ENCODE data around the gene QRSL1.
"Not testable (repeated sequence)": the region's sequence is repeated elsewhere in the genome, so short reads cannot be mapped to it uniquely, and the experiment has no call there.

QRSL1 gene, protein sequence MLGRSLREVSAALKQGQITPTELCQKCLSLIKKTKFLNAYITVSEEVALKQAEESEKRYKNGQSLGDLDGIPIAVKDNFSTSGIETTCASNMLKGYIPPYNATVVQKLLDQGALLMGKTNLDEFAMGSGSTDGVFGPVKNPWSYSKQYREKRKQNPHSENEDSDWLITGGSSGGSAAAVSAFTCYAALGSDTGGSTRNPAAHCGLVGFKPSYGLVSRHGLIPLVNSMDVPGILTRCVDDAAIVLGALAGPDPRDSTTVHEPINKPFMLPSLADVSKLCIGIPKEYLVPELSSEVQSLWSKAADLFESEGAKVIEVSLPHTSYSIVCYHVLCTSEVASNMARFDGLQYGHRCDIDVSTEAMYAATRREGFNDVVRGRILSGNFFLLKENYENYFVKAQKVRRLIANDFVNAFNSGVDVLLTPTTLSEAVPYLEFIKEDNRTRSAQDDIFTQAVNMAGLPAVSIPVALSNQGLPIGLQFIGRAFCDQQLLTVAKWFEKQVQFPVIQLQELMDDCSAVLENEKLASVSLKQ

GRCh38 chr6:106629103-106629858 is at the start of gene QRSL1, which contains the start of gene RTN4IP1:
Gene QRSL1, plus strand, starts transcription at chr6:106629578. Its CDS starts 104 bp downstream, at chr6:106629682.
Gene RTN4IP1, minus strand, starts transcription at chr6:106629498. Its CDS starts 477 bp downstream, at chr6:106629021.
- H3K4me3 ChIP-seq (ENCODE audit: low read length) = peak within 1 kb of the TSS; percentile 91
- H3K27ac ChIP-seq (ENCODE audit: low read depth, low read length) = peak within 1 kb of the TSS; percentile 92
- H3K4me2 ChIP-seq (ENCODE audit: low read length) = peak within 1 kb of the TSS; percentile 81
- peaks cover 31% of the 10 kb centered on the region for H3K36me3 ChIP-seq (ENCODE audit: control insufficient read depth, low read length)
- H3K79me2 ChIP-seq (ENCODE audit: control insufficient read depth, low read length) = peaks cover 91% of the 10 kb centered on the region
- no peaks in the 10 kb centered on the region for H3K9me3 ChIP-seq (ENCODE audit: control insufficient read depth, insufficient read depth, low read length)
- no peaks in the 10 kb centered on the region for H4K20me1 ChIP-seq (ENCODE audit: control insufficient read depth, insufficient read depth, low read depth, low read length)
- no peaks in the 10 kb centered on the region for H3K9me2 ChIP-seq (replicated peaks; ENCODE audit: control insufficient read depth, low read length)
- peaks cover 57% of the 10 kb centered on the region for H3K4me1 ChIP-seq (ENCODE audit: control insufficient read depth, low read length)
- no peak for TF ChIP-seq EZH2phosphoT487 (IDR thresholded peaks at IDR 0.05; ENCODE audit: borderline replicate concordance, low read length)
- TF ChIP-seq, protein P1, sequence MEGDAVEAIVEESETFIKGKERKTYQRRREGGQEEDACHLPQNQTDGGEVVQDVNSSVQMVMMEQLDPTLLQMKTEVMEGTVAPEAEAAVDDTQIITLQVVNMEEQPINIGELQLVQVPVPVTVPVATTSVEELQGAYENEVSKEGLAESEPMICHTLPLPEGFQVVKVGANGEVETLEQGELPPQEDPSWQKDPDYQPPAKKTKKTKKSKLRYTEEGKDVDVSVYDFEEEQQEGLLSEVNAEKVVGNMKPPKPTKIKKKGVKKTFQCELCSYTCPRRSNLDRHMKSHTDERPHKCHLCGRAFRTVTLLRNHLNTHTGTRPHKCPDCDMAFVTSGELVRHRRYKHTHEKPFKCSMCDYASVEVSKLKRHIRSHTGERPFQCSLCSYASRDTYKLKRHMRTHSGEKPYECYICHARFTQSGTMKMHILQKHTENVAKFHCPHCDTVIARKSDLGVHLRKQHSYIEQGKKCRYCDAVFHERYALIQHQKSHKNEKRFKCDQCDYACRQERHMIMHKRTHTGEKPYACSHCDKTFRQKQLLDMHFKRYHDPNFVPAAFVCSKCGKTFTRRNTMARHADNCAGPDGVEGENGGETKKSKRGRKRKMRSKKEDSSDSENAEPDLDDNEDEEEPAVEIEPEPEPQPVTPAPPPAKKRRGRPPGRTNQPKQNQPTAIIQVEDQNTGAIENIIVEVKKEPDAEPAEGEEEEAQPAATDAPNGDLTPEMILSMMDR (IDR thresholded peaks at IDR 0.05; ENCODE audit: low read depth, low read length, poor library complexity, severe bottlenecking) = no peak
- no peaks in the 10 kb centered on the region for H3K27me3 ChIP-seq (ENCODE audit: control insufficient read depth, low read length)
- H3F3A ChIP-seq (ENCODE audit: control insufficient read depth, insufficient read depth) = peaks cover 17% of the 10 kb centered on the region

GRCh38 chr6:106581468-106581867 is 47.9 kb upstream of the QRSL1 start:
- Histone ChIP-seq H3K9me3 (ENCODE audit: control insufficient read depth, insufficient read depth, low read length) (no peaks in the 10 kb centered on the region), H3K79me2 (ENCODE audit: control insufficient read depth, low read length) (no peaks in the 10 kb centered on the region), H3K4me1 (ENCODE audit: control insufficient read depth, low read length) (no peaks in the 10 kb centered on the region), H3K27me3 (ENCODE audit: control insufficient read depth, low read length) (no peaks in the 10 kb centered on the region), H3K36me3 (ENCODE audit: control insufficient read depth, low read length) (peaks cover 34% of the 10 kb centered on the region; the same call in 1 of the 2 replicates), H3K4me2 (ENCODE audit: low read length) (no peak overlapping the region), H3K4me3 (ENCODE audit: low read length) (no peak overlapping the region), H3F3A (ENCODE audit: control insufficient read depth, insufficient read depth) (no peaks in the 10 kb centered on the region), H3K27ac (ENCODE audit: low read depth, low read length) (no peak overlapping the region), H4K20me1 (ENCODE audit: control insufficient read depth, insufficient read depth, low read depth, low read length) (no peaks in the 10 kb centered on the region), H3K9me2 (replicated peaks; ENCODE audit: control insufficient read depth, low read length) (no peaks in the 10 kb centered on the region)
- no peak for TF ChIP-seq EZH2phosphoT487 (IDR thresholded peaks at IDR 0.05; ENCODE audit: borderline replicate concordance, low read length)
- TF ChIP-seq, protein P1 (IDR thresholded peaks at IDR 0.05; ENCODE audit: low read depth, low read length, poor library complexity, severe bottlenecking) = no peak

DNA sequence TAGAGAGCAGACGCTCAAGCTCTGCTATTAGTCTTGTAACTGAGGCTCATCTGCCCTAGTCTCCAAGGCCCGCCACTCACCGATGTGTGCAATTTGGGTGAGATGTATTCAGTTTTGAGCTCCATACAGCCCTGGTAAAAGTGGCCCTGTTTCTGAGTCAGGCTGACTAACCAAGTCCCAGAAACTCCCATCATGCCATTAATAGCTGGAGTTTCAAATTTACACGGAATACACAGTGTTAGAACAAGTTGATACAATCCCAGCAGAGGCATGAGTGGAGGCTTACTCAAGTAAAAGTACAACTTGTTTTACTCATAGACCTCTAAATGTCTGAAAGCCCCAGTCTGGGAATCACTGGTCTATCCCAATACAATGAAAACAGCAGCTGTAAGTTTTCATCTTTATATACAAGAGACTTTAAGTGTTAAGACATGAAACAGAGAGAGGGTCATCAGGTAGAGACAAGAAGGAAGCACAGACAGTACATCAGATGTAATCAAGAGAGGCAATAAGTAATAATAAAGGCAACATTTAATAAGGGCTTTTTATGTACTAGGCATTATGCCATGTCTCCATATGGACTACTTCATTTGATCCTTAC is 42.5 kb upstream of the QRSL1 start:
- H3K79me2 ChIP-seq (ENCODE audit: control insufficient read depth, low read length) = no peaks in the 10 kb centered on the region
- TF ChIP-seq, protein P1 (IDR thresholded peaks at IDR 0.05; ENCODE audit: low read depth, low read length, poor library complexity, severe bottlenecking) = no peak
- no peak for TF ChIP-seq EZH2phosphoT487 (IDR thresholded peaks at IDR 0.05; ENCODE audit: borderline replicate concordance, low read length)
- no peak overlapping the region for H3K27ac ChIP-seq (ENCODE audit: low read depth, low read length)
- H3K4me2 ChIP-seq (ENCODE audit: low read length) = no peak overlapping the region
- H3K9me3 ChIP-seq (ENCODE audit: control insufficient read depth, insufficient read depth, low read length) = no peaks in the 10 kb centered on the region
- no peaks in the 10 kb centered on the region for H3K27me3 ChIP-seq (ENCODE audit: control insufficient read depth, low read length)
- H3K36me3 ChIP-seq (ENCODE audit: control insufficient read depth, low read length) = peaks cover 52% of the 10 kb centered on the region
- H3K9me2 ChIP-seq (replicated peaks; ENCODE audit: control insufficient read depth, low read length) = no peaks in the 10 kb centered on the region
- no peaks in the 10 kb centered on the region for H4K20me1 ChIP-seq (ENCODE audit: control insufficient read depth, insufficient read depth, low read depth, low read length)
- H3F3A ChIP-seq (ENCODE audit: control insufficient read depth, insufficient read depth) = peaks cover 4% of the 10 kb centered on the region; the same call in 1 of the 2 replicates
- no peaks in the 10 kb centered on the region for H3K4me1 ChIP-seq (ENCODE audit: control insufficient read depth, low read length)
- H3K4me3 ChIP-seq (ENCODE audit: low read length) = no peak overlapping the region

GRCh38 chr6:106588937-106589336 is 40.4 kb upstream of the QRSL1 start:
- peaks cover 40% of the 10 kb centered on the region for H3K36me3 ChIP-seq (ENCODE audit: control insufficient read depth, low read length)

More at GRCh38 chr6:106588937-106589336, 40.4 kb upstream of the QRSL1 start:
- not testable (repeated sequence) for H3K79me2 ChIP-seq (ENCODE audit: control insufficient read depth, low read length); H3F3A ChIP-seq (ENCODE audit: control insufficient read depth, insufficient read depth); H3K9me3 ChIP-seq (ENCODE audit: control insufficient read depth, insufficient read depth, low read length); H3K27ac ChIP-seq (ENCODE audit: low read depth, low read length); H3K4me1 ChIP-seq (ENCODE audit: control insufficient read depth, low read length); H4K20me1 ChIP-seq (ENCODE audit: control insufficient read depth, insufficient read depth, low read depth, low read length); H3K4me3 ChIP-seq (ENCODE audit: low read length); H3K27me3 ChIP-seq (ENCODE audit: control insufficient read depth, low read length); H3K4me2 ChIP-seq (ENCODE audit: low read length); H3K9me2 ChIP-seq (replicated peaks; ENCODE audit: control insufficient read depth, low read length)

Data from DOHH2 (cell line).